ENCODE measurements around the gene APCDD1L. TPM values are rescaled to one million over a fixed set of nuclear protein-coding genes. Genes with fewer than 3 reads are reported as not detected.

The APCDD1L gene
- total RNA-seq, 6 donors from 2014 or later: 0.13 TPM; not detected in 5

GRCh38 chr20:58497724-58498469, 17.3 kb downstream of the APCDD1L start:
- H3K9me3 ChIP-seq: peaks cover 0 to 9% (median 4%) of the 10 kb centered on the region in 4 donors
- no peak overlapping the region for H3K27ac ChIP-seq
- DNase-seq: no peak
- H3K4me1 ChIP-seq: no peaks in the 10 kb centered on the region
- ATAC-seq (ENCODE audit: low FRiP score in 2 of 2): no peak
- no peak overlapping the region for H3K4me3 ChIP-seq
- no peaks in the 10 kb centered on the region for H3K36me3 ChIP-seq
- TF ChIP-seq EP300 (IDR thresholded peaks at IDR 0.05) (no peak), POLR2A (IDR thresholded peaks at IDR 0.05) (no peak), POLR2AphosphoS5 (IDR thresholded peaks at IDR 0.05) (no peak)
- TF ChIP-seq, protein P1, sequence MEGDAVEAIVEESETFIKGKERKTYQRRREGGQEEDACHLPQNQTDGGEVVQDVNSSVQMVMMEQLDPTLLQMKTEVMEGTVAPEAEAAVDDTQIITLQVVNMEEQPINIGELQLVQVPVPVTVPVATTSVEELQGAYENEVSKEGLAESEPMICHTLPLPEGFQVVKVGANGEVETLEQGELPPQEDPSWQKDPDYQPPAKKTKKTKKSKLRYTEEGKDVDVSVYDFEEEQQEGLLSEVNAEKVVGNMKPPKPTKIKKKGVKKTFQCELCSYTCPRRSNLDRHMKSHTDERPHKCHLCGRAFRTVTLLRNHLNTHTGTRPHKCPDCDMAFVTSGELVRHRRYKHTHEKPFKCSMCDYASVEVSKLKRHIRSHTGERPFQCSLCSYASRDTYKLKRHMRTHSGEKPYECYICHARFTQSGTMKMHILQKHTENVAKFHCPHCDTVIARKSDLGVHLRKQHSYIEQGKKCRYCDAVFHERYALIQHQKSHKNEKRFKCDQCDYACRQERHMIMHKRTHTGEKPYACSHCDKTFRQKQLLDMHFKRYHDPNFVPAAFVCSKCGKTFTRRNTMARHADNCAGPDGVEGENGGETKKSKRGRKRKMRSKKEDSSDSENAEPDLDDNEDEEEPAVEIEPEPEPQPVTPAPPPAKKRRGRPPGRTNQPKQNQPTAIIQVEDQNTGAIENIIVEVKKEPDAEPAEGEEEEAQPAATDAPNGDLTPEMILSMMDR (IDR thresholded peaks at IDR 0.05): no peak
- H3K27me3 ChIP-seq: no peaks in the 10 kb centered on the region
- 92 to 93% methylated on average over 13 of the region's 13 CpGs for WGBS, 2 donors

DNA sequence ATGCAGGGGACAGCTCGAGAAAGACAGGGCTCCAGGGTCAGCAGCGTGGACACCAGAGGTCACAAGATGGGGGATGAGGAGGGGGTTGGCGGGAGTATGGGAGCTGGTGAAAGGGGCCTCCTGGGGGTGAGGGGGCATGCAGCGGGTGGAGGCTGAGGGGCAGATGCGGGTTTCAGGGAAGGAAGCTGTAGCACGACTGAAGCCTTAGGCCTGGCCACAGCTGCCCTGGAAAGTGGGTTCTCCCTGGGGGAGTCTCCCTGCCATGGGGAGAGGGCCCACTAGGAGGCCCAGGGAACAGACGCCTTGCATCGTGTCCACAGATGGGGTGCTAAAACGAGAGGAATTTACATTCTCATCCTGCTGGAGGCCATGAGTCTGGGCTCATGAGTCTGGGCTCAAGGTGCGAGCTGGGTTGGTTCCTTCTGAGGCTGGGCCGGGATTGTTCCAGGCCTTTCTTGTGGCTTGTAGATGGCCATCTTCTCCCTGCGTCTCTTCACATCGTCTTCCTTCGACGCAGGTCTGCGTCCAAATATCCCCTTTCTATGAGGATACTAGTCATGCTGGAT, 18.0 kb downstream of the APCDD1L start:
- no peak for DNase-seq
- no peaks in the 10 kb centered on the region for H3K27me3 ChIP-seq

DNA sequence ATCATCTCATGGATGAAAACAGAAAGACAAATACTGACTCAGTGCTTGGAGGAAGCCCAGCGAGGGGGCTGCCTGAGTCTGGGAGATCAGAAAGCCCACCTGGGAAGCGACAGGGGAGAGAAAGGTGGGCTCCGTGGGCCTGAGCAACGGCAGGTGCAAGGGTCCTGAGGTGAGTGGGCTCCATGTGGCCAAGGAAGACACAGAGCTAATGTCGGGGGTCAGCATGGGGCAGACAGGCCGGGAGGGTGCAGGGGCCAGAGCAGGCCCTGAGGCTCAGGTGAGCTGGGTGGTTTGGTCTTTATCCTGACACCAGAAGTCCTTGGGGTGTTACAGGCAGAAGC, 18.8 kb downstream of the APCDD1L start:
- H3K36me3 ChIP-seq: no peaks in the 10 kb centered on the region
- peaks cover 0 to 3% (median 1%) of the 10 kb centered on the region in 4 donors for H3K9me3 ChIP-seq
- 88 to 95% methylated on average over 6 of the region's 6 CpGs for WGBS, 2 donors
- ATAC-seq (ENCODE audit: low FRiP score in 2 of 2) (no peak), DNase-seq (peak in 1 of 2 donors; percentile 46)
- H3K4me1 ChIP-seq: no peaks in the 10 kb centered on the region
- no peaks in the 10 kb centered on the region for H3K27me3 ChIP-seq
- H3K27ac ChIP-seq: no peak overlapping the region
- H3K4me3 ChIP-seq: no peak overlapping the region
- TF ChIP-seq, protein P1 (IDR thresholded peaks at IDR 0.05): no peak

More for the DNA sequence above, 18.0 kb downstream of the APCDD1L start:
- no peak for TF ChIP-seq POLR2AphosphoS5 (IDR thresholded peaks at IDR 0.05)
- TF ChIP-seq EP300 (IDR thresholded peaks at IDR 0.05): no peak
- no peak for TF ChIP-seq POLR2A (IDR thresholded peaks at IDR 0.05)
- TF ChIP-seq, protein P1 (IDR thresholded peaks at IDR 0.05): no peak
- Histone ChIP-seq H3K9me3 (peaks cover 0 to 9% (median 4%) of the 10 kb centered on the region in 4 donors), H3K4me3 (no peak overlapping the region), H3K27ac (no peak overlapping the region), H3K36me3 (no peaks in the 10 kb centered on the region), H3K4me1 (no peaks in the 10 kb centered on the region)
- no peak for ATAC-seq (ENCODE audit: low FRiP score in 2 of 2)
- 92 to 93% methylated on average over 16 of the region's 16 CpGs for WGBS, 2 donors

GRCh38 chr20:58495623-58496428, 19.4 kb downstream of the APCDD1L start:
- H3K36me3 ChIP-seq: no peaks in the 10 kb centered on the region
- H3K9me3 ChIP-seq: no peaks in the 10 kb centered on the region
- no peaks in the 10 kb centered on the region for H3K4me1 ChIP-seq
- DNase-seq: peak in 1 of 2 donors; percentile 55
- WGBS, 2 donors: 87 to 89% methylated on average over 6 to 10 of the region's 15 CpGs
- no peak overlapping the region for H3K4me3 ChIP-seq
- no peaks in the 10 kb centered on the region for H3K27me3 ChIP-seq
- no peak for TF ChIP-seq POLR2A (IDR thresholded peaks at IDR 0.05)
- no peak for TF ChIP-seq EP300 (IDR thresholded peaks at IDR 0.05)
- TF ChIP-seq, protein P1 (IDR thresholded peaks at IDR 0.05): no peak
- no peak for TF ChIP-seq POLR2AphosphoS5 (IDR thresholded peaks at IDR 0.05)
- ATAC-seq (ENCODE audit: low FRiP score in 2 of 2): no peak
- no peak overlapping the region for H3K27ac ChIP-seq

Data from upper lobe of left lung (tissue), 6 donors.